Measurements from ENCODE around the gene OXER1.
"Not testable (repeated sequence)": the region's sequence is repeated elsewhere in the genome, so short reads cannot be mapped to it uniquely, and the experiment has no call there.

Gene OXER1

DNA sequence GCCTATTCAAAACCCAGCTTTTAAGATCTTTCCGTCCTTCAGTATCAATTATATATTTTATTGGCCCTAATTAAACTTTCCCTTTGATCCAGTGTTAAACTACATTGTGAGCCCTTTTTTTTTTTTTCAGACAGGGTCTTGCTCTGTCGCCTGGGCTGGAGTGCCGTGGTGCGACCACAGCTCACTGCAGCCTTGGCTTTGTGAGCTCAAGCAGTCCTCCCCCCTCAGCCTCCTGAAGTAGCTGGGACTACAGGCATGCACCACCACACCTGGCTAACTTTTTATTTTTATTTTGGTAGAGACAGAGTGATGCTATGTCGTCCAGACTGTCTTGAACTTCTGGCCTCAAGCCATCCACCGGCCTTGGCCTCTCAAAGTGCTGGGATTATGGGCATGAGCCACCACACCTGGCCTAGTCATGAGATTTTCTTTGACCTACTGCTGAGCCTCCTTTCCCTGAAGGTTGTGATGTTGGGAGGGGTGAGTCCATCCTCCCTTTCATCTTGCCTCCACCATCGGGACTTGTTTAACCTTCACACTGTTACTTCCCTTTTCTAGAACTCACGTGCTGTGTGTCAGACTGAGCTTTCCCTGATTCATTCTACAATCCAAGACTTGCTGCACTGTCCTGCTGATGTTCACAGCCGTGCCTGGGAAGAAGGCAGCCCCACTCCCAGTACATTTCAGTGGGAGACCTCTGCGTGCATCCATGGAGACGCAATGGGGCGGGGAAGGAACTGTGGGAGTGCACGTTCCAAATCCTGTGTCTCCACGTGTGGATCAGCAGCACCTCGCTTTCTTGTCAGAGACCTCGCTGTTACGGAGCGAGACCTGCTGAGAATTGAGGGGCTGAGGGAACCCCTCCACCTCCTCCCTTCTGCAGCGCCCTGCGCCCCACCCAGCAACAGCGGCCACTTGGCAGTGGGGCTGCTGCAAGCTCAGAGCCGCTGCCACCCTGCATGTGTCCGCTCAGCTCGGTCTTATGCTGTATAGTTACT lies 10.8 kb downstream of the OXER1 start:
- no peak for DNase-seq (ENCODE audit: low read depth in 3 of 3, low spot score in 1 of 3)

DNA sequence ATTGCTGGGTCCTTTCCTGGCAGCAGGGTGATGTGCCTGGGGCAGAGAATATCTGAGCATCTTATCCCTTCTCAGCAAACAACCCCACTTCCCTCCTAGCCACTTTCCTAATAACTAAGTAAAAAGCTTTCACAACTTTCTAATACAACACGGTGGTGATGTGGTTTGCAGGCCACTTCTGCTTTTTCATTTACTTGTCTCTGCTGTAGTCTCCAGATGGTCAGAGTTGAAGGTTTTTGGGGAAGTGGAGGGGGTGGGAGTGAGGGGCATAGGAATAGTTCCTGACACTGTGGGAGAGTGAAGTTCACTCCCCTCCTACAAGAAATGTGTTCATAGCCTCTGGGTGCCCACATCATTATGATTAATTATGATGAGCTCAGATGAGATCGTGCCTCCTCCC lies 11.6 kb downstream of the OXER1 start:
- no peak for DNase-seq (ENCODE audit: low read depth in 3 of 3, low spot score in 1 of 3)

DNA sequence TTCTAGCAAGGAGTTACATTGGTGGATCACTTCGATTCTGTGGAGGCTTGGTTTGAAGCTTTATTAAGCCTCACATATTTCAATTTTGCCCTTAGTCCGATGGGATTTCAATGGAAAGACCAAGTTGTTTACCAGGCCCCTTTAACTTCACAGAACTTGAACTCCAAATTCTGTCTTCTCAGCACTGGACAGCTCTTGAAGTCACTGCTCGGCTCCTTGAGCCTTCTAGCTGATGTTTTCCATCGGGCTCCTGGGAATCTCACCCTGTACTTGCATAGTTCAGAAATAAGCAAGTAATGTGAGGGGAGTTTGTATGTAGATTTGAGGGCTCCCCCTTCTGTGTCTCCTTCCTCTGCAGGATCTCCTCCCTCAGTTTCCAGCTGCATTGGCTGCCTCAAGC lies 15.1 kb downstream of the OXER1 start:
- DNase-seq (ENCODE audit: low read depth in 3 of 3, low spot score in 1 of 3) = no peak

DNA sequence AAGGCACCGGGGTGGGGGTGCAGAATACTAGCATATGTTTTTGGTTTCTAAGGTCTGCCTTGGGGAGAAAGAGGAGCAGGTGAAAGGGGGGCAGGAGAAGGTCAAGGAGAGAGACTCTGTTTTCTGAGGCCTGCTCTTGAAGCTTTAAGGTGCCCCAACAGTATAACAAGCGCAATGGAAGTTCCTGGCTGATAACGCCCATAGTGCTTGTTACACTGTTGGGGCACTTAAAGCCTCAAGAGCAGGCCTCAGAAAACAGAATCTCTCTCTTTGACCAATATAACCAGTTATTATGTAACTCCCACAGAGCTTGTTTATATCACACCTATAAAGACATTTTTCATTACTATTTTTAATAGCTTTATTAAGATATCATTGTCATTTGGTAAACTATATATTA lies 16.5 kb downstream of the OXER1 start:
- DNase-seq (ENCODE audit: low read depth in 3 of 3, low spot score in 1 of 3) = no peak

DNA sequence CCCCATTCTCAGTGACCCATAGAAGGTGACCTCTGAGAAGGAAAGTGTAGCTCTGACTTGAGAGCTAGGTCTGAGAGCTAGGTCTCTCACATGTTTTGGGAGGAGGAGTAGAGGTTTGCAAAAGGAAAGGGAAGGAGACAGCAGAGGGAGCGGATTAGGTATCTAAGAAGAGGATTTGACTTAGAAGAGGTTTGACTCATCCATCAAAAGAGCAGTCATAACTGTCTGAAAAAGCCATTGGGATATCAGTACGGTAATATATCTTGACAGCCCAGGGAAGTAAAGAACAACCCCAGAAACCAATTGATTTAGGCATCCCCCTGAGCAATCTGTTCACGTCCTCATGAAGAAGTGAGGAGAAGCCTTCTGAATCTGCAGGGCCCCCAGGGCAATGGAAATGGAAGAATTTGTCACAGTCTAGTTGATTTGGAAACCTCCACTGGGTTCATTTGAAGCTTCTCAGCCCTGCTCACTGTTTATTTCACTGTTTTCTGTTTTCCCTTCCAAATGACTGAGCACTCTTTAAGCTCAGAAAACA lies 19.3 kb downstream of the OXER1 start:
- no peak for DNase-seq (ENCODE audit: low read depth in 3 of 3, low spot score in 1 of 3)

DNA sequence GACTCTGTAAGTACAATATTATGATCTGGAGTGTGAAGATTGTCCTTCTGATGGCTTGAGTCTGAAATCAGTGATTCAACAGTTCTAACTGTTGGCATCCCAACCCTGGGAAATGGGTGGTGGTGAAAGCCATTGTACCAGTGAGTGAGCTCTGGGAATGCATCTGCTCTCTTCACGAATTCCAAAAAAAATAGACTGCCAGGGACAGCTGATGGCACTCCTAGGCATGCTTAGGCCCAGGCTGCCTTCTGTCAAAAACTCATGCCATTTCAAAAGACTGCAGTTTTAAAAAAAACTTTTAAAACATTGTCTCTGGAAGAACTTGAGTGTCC lies 20.3 kb downstream of the OXER1 start:
- no peak for DNase-seq (ENCODE audit: low read depth in 3 of 3, low spot score in 1 of 3)

DNA sequence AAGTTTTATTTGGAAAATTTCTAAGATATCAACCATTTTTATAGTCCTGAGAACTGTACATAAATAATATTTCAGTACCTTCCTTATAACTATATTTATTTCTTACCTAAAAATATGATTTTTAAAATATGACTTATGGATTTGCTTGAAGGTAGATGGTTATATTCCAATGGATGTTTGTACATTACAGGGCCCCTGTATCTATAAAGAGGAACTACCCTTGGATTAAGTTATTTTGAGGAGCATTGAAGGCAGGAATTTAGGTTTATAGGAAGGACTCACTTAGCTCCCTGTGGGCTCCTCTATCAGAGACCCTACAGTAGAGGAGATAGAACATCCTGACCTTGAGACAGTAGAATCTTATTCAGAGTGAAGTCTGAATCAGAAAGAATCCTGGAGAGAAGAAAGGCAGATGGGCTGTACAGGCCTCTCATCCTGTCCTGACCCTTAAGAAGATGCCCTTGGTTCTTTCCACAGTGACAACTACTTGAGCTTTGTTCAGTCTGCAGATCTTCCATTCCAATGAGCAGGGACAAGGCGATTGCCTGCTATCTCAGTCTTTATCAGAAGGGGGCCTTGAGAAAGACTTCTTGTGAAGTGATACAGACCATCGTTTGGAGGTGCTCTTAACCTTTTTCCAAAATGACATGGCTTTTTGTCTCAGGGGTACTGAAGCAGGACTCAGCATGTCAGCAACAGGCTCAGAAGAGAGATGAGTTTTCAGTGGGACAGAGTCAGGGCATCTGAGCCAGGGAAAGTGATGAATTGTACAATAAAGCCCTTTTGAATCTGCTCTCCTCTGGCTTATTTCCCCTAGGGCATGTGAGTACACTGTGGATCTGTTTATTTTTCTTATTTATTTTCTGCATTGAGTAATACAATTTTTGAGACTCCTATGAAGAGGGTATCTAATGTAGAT lies 20.9 kb downstream of the OXER1 start:
- DNase-seq (ENCODE audit: low read depth in 3 of 3, low spot score in 1 of 3) = no peak

DNA sequence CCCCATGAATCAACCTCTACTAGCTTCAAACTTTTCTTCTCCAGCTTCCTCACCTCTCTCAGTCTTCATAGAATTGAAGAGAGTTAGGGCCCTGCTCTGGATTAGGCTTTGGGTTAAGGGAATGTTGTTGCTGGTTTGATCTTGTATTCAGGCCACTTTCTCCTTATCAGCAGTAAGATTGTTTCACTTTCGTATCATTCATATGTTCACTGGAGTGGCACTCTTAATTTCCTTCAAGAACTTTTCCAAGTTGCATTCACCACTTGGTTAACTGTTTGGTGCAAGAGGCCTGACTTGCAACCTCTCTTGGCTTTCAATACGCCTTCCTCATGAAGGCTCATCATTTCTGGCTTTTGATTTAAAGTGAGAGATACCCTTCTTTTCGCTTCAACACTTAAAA lies 22.8 kb downstream of the OXER1 start:
- DNase-seq (ENCODE audit: low read depth in 3 of 3, low spot score in 1 of 3) = no peak

DNA sequence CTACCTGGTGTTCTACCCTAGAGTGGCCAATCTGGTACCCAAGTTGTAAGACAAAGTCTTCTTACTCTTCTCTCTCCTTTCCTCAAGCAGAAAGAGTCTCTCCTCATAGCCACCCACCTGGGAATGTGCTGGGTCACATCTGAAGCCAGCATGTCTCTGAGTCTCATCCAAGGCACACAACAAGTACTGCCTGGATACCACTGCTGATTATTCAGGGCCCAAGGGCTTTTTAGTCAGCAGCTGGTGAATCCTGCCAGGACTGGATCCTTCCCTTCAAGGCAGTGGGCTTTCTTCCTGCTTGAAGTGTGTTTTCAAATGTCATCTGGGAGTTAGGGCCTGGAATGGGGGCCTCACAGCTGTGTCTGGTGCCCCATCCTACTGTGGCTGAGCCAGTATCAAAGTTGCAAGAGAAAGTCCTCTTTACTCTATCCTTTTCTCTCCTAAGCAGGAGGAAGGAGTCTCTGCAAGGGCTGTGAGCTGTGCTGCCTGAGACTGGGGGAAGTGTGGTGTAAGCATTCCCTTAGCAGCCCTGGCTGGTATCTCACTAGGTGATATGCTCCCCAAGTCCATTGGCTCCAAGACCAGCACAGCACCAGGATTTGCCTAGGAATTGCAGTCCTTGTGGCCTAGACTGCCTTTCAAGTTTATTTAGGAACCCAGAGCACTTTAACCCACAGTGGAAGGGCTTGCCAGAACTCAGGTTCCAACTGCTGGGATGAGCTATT lies 27.2 kb downstream of the OXER1 start:
- DNase-seq (ENCODE audit: low read depth in 3 of 3, low spot score in 1 of 3) = no peak

DNA sequence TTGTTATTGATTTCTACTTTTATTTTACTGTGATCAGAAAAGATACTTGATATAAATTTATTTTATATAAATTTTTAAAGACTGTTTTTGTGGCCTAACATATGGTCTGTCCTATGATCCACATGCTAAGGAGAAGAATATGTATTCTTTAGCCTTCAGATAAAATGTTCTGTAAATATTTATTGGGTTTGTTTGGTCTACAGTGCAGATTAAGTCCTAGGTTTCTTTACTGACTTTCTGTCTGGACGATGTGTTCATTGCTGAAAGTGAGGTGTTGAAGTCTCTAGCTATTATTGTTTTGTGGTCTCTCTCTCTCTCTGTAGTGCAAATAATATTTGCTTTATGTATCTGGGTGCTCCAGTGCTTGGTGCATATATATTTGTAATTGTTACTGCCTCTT lies 30.1 kb downstream of the OXER1 start:
- no peak for DNase-seq (ENCODE audit: low read depth in 3 of 3, low spot score in 1 of 3)

DNA sequence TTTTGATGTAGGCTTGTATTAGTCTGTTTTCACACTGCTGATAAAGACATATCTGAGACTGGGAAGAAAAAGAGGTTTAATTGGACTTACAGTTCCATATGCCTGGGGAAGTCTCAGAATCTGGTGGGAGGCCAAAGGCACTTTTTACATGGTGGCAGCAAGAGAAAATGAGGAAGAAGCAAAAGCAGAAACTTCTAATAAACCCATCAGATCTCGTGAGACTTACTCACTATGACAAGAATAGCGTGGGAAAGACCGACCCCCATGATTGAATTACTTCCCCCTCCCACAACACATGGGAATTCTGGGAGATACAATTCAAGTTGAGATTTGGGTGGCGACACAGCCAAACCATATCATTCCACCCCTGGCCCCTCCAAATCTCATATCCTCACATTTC lies 32.6 kb downstream of the OXER1 start:
- not testable (repeated sequence) for DNase-seq (ENCODE audit: low read depth in 3 of 3, low spot score in 1 of 3)

DNA sequence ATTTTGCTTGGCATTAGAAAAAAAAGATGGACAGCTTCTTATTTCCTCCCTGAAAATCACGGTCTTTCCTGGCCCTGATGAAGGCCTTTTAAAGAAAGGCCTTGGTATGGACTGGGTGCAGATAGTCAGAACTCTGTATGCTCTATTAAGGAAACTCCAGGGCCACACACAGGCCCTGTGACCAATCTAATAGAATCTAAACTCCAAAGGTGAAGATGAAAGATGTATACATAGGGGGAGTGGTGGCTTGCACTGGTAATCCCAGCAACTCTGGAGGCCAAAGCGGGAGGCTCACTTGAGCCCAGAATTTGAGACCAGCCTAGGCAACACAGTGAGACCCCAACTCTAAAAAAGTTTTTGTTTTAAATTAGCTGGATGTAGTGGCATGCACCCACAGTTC lies 37.3 kb downstream of the OXER1 start:
- DNase-seq (ENCODE audit: low read depth in 3 of 3, low spot score in 1 of 3) = no peak

DNA sequence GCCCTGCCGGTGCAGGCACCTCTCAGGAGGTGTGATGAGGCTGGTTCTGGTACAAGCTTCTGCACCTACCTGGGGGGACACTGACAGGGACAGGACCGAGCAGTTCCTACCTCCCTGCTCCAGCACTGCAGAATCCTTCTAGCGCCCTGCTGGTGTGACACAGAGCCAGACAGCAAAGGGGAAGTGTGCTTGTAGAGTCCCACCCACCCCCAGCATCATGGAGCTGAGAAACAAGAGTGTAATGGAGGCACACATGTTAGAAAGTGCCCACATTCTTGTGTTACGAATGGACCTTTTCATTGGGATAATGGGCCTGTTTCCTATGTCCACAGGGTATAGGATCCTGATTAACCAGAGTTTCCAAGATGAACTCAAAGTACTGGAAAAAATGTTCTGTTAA lies 38.3 kb downstream of the OXER1 start:
- no peak for DNase-seq (ENCODE audit: low read depth in 3 of 3, low spot score in 1 of 3)

DNA sequence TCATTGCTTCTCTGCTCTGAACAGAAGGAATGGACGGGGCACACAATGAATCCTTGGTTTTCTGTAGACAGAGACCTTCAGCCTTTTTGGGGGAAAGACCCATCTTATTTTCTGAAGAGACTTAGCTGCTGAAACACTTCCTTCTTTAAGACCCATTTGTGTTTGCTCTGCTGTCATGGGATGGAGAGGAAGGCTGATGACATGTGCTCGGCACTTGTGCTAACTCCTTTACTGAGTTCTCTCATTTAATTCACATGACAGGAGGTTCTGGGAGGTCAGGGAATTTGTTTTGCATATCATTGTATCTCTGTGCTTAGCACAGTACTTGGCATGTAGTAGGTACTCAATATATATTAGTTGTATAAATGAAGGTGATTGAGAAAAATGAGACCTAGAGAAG lies 39.0 kb downstream of the OXER1 start:
- DNase-seq (ENCODE audit: low read depth in 3 of 3, low spot score in 1 of 3) = no peak

DNA sequence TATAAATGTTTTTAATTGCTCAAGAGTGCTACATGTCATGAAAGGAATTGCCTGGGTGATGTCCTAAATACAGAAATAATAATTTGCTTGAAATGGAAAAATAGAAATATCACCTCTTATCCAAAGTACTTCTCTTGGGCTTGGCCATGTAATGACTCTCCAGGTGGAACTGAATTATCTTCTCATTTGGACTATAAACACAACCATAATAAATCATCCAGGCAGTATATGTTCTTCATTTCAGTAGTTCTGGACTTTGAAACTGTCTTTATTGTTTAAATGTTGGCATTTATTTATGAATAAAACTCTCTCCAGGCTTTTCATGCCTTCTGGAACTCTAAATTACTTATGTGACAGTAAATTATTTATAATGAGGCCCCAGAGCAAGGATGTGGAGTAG lies 40.5 kb downstream of the OXER1 start:
- DNase-seq (ENCODE audit: low read depth in 3 of 3, low spot score in 1 of 3) = no peak

DNA sequence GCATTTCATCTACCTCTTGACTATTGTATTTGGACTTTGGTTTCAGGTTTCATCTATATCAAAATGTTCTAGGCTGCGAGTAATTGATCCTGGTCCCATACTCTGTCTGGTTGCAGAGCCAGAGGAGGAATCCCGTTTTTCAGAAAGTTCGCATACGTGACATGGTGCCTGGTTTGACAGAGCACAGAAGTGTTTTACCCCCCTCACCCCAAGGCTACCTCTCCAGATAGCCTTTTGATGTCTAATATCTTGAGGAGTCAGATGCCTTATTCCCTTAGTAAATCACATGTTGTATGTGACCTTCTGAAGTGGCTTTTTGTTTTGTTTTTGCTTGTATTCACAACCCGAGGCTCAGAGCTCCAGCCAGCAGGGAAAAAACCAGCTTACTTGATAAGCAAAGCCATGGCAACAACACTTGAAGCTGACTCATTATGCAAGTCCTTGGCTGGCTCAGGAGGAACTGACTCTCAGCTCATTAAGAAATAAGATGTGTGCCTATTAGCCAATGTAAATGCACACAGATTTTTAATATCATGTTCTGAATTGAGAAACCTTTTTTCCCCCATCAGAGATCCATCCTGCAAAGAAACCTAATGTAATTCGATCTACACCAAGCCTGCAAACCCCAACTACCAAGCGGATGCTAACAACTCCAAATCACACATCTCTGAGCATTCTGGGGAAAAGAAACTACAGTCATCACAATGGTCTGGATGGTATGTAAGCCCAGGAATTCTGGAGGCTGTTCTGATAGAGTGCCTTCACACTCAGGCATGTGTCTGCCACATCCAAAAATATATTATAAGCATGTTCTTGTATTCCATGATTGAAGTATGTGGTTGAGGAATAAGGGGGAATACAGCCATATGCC lies 41.4 kb downstream of the OXER1 start:
- DNase-seq (ENCODE audit: low read depth in 3 of 3, low spot score in 1 of 3) = no peak

DNA sequence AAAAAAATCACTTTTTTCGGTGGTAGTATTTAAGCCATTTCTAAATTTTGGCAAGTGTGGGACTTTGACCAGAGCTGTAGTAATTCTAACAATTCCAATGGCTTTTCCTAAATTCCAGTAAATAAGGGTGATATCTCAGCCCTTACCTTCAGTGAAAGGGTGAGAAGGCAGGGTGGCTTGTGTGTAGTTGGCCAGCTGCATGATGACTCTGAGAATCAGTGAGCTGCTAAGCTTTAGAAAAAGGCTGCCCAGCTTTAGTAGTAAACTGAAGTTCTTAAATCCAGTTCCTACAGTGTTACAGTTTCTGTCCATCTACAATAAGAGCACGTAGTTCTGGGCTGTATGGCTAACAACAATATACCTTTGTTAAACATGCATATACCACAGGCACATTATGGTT lies 42.0 kb downstream of the OXER1 start:
- no peak for DNase-seq (ENCODE audit: low read depth in 3 of 3, low spot score in 1 of 3)

DNA sequence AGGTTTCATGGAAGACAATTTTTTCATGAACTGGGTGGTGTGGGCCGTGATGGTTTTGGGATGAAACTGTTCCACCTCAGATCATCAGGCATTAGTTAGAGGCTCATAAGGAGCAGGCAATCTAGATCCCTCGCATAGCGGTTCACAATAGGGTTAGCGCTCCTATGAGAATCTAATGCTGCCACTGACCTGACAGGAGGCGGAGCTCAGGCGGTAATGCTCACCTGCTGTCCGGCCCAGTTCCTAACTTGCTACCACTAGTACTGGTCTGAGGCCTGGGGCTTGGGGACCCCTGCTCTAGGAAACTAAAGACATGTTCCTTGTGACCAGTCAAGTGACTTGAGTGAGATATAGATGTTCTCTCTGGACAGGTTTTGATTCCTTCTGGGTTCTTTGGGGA lies 49.2 kb downstream of the OXER1 start:
- no peak for DNase-seq (ENCODE audit: low read depth in 3 of 3, low spot score in 1 of 3)

DNA sequence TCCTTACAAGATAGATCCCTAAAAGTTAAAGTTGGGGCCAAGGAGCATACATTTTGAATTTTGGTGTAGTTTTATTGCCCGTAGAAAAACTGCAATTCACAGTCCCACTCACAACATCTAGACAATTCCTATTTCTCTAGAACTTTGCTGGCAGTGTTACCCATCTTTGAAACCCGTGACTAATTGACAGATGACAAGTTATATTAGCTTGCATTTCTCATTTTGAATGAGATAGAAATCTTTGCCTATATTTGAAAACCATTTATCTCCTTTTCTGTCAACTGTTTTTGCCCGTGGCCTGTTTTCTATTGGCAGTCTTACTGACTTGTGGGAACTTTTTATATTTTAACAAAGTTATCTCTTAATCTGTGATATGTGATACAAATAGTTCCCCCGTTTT lies 50.0 kb downstream of the OXER1 start:
- DNase-seq (ENCODE audit: low read depth in 3 of 3, low spot score in 1 of 3) = no peak

DNA sequence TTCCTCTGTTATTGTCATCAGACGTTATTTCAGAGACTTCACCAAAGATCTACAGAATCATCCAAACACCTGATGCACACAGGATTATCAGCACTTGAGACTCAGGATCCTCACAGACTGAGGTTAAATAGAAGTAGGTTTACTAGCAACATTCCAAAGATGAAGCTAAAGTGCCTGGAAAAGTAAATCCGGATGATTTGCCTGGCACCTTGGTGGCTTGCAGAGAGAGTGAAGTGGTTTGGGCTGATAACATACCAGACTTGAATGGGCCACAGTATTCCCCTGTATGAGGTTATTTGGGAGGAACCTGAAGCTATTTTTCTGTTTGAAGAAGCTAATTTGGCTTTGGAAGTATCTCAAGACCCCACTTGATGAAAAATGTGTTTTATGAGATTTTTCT lies 51.0 kb downstream of the OXER1 start:
- no peak for DNase-seq (ENCODE audit: low read depth in 3 of 3, low spot score in 1 of 3)
